Stromal cell of bone marrow (primary cell): Measurements from ENCODE around the gene SLC5A1.
"Not testable (repeated sequence)": the region's sequence is repeated elsewhere in the genome, so short reads cannot be mapped to it uniquely, and the experiment has no call there.

Source experiments
- DNase-seq: peaks from one replicate; pipeline ENCODE4 v3.0.0-alpha.2; 2012; ENCODE audit warnings: low read depth

Gene SLC5A1

GRCh38 chr22:32088084-32088483, 45.0 kb downstream of the SLC5A1 start:
- no peak for DNase-seq

GRCh38 chr22:32097018-32097417, 54.0 kb downstream of the SLC5A1 start:
- DNase-seq, result no peak

DNA sequence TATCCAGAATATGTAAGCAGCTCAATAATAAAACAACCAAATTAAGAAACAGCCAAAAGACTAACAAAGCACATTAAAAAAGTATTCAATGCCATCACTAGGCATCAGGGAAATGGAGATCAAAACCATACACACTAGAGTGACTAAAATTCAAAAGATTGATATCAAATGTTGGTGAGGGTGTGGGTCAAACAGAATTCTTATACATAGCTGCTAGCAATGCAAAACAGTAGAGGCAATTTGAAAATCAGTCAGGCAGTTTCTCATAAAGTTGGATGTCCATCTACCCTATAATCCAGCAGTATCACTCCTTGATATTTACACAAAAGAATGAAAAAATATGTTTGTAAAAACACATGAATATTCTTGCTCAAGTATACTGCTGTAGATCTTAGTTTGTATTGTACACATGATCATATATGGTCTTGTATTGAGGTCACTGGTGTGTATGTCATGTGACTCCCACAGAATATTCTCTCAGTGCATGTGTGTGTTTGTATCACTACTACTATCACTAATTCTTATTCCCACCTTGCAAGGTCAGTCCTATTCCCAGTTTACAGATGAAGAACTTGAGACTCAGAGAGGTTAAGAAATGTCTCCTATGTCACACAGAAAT, 54.9 kb downstream of the SLC5A1 start:
- DNase-seq, result no peak

DNA sequence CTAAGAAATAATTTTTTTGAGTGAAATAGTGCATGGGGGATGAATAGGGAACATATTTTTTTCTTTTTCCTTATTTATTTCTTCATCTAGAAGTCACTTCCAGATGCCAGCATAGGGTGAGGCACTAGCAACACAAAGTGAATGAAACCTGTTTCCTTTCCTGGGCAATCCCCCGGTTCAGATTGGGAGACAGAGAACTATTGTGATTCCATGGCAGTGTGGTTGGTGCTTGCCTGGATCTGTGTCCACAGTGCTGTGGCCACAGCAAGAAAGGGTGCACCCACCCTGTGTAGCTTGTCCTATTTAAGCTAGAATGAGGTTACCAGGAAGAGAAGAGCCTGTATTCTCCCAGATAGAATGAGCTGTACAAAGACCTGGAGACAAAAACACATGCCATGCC, 57.6 kb downstream of the SLC5A1 start:
- no peak for DNase-seq

GRCh38 chr22:32103658-32104315, 60.7 kb downstream of the SLC5A1 start:
- peak; percentile 9 for DNase-seq

DNA sequence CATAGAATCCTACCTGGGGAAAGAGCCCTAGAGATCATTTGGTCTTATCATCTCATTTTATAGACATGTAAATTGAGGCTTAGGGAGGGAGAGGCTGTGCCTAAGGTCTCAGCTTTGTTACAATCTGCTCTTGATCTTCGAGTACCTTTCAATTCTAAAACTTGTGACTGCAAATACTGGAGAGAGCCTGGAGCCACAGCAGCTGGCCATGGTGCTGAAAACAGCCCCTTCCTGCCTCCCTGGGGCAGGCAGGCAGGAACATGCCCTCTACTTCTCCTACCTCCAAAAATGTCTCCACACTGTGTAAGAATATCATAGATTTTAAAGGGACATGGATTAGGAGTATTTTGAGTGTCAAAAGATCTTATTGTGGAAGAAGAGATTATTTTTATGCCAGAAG, 63.9 kb downstream of the SLC5A1 start:
- no peak for DNase-seq

GRCh38 chr22:32112380-32112779, 69.3 kb downstream of the SLC5A1 start:
- DNase-seq, result no peak

GRCh38 chr22:32119568-32120235, 76.6 kb downstream of the SLC5A1 start:
- DNase-seq, result no peak

- DNase-seq, result no peak
Measured at GRCh38 chr22:32120603-32121002, 77.5 kb downstream of the SLC5A1 start.

DNA sequence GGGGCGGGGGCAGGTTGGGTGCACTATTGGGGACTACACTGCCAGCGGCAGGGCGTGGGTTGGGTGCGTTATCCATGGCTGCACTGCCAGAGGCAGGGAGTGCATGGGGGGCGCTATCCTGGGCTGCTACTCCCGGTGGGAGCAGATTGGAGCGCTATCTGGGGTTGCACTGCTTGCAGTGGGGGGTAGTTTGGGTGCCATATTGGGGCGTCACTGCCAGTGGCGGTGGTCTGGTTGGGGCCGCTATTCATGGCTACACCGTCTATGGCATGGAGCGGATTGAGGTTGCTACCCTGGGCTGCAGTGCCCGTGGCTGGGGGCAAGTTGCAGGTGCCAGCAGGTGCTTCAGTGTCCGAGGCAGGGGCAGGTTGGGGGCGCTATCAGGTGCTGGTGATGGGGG, 79.8 kb downstream of the SLC5A1 start:
- no peak for DNase-seq

DNA sequence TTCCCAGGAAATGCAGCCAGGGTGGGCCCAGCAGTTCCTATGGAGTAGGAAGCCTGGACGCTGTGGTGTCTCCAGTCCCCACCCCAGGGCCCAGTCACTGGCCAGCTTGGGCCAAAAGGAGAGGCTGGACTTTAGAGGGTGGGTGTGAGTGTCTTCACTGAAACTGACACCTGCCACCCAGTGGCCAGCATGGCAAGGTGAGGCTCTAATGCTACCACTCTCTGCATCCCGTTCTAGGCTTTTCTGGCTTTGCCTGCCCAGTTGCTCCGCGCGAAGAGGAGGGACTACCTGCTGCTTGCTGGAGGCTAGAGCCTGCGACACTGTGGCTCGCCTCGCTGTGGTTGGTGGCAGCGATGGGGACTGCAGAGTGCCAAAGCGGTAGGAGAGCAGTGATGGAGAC, 80.6 kb downstream of the SLC5A1 start:
- no peak for DNase-seq

DNA sequence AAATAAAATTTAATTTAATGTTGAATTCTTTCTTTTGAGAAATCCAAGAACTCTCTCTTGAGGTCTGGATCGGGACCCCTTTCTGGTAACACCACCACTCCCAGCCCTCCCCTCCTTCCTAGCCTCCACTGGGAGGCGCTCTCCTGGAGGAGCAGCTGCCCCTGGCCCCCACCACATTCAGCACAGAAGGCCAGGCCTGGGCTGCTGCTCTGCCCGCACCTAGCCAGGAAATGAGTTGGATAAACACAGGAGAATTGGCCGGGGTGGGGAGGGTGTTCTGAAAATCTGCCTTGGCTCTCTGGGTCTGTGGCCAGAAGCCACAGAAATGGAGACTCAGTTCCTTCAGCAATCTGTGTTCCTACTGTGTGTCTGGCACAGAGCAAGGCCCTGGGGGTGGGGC, 84.8 kb downstream of the SLC5A1 start:
- no peak for DNase-seq

DNA sequence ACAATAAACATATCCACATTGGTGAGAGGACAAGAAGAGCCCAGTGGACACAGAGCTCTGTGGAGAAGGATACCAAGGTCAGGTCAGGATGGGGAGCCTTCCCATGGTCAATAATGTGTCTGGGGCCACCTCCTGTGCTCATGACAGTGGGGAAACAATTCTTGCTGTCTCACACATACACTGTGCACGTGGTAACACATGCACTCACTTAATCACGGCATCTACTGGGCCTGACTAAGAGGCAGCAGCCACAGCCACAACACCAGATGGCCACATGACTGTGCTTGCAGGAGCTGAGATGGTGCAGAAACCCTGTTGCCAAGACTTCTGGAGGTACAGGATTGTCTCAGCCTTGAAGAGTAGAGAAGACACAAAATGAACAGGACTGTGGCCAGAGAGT, 87.4 kb downstream of the SLC5A1 start:
- no peak for DNase-seq

GRCh38 chr22:32132126-32132525, 89.1 kb downstream of the SLC5A1 start:
- DNase-seq, result no peak

- no peak for DNase-seq
Measured at GRCh38 chr22:32132783-32133182, 89.7 kb downstream of the SLC5A1 start.

- DNase-seq, result not testable (repeated sequence)
Measured at GRCh38 chr22:32134796-32135195, 91.7 kb downstream of the SLC5A1 start.

DNA sequence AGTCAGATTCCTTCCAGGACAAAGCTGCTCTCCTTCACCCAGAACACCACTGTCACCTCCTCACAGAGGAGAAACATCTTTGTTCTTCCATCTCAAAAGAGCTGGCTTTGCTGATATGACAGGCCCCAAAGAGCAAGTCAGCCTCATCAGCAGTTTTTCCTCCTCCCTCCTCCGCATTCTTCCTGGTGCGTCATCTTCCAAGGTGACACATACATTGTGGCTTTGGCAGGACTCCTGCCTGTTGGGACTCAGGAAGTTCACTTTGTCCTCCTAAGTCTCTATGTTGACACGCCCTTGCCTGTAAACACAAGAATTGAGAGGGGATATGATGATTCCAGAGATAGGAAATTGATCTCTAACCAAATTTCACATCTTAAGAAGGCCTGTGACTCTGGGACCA, 92.9 kb downstream of the SLC5A1 start:
- DNase-seq, result peak; percentile 15

- DNase-seq, result not testable (repeated sequence)
Measured at GRCh38 chr22:32136881-32137280, 93.8 kb downstream of the SLC5A1 start.

DNA sequence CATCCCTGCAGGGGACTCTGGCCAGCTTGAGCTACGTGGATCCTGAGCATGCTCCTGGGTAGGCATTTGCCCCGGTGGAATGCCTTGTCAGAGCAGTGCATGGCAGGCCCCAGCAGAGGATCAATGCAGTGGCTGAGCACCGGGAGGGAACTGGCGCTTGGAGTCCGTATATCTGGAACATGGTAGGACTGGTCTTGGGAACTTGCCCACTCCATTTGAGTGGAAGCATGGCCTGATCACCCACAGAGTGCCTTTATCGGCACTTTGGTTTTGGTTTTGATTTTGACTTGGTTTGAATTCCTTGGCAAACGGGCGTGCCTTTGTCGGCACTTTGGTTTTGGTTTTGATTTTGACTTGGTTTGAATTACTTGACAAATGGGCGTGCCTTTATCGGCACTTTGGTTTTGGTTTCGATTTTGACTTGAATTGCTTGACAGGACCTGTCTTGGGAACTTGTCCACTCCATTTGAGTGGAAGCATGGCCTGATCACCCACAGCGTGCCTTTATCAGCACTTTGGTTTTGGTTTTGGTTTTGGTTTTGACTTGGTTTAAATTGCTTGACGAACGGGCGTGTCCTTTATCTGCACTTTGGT, 94.8 kb downstream of the SLC5A1 start:
- peak; percentile 1 for DNase-seq

GRCh38 chr22:32138576-32138975, 95.5 kb downstream of the SLC5A1 start:
- DNase-seq, result not testable (repeated sequence)

- DNase-seq, result not testable (repeated sequence)
Measured at GRCh38 chr22:32140688-32141087, 97.6 kb downstream of the SLC5A1 start.

DNA sequence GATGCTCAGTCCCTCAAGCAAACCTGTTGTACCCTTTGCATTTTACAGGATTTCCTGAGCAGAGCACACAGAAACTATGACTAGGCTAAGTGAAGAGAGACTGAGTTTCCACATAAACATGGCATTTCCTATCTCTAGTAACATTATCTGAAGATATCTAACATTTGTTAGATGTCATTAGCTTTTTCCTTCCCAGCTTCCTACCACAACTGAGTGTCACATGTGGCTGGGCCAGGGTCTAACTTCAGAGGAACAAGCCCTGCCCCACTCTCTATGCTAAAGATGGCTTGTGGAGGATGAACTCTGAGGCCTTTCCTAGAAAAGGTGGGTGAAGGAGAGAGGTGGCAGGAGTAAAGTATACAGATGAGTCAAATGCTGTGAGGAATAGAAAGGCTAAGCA, 99.5 kb downstream of the SLC5A1 start:
- no peak for DNase-seq
